22Rv1 (cell line): Measurements from ENCODE around the gene URGCP.

Experiments used
- H3K27ac ChIP-seq: fragments of 450-650 bp; 2 replicates; pipeline ENCODE4 v1.5.1; 2017
- ZFX ChIP-seq: fragments of 450-650 bp; IDR thresholded peaks from 2 replicates; pipeline ENCODE4 v1.6.1; 2017; ENCODE audit warnings: antibody characterized with exemption, borderline replicate concordance
- TF ChIP-seq, protein P1 (sequence below): fragments of 450-650 bp; IDR thresholded peaks from 2 replicates; pipeline ENCODE4 v1.5.1; 2017; ENCODE audit warnings: mild to moderate bottlenecking

URGCP gene

DNA sequence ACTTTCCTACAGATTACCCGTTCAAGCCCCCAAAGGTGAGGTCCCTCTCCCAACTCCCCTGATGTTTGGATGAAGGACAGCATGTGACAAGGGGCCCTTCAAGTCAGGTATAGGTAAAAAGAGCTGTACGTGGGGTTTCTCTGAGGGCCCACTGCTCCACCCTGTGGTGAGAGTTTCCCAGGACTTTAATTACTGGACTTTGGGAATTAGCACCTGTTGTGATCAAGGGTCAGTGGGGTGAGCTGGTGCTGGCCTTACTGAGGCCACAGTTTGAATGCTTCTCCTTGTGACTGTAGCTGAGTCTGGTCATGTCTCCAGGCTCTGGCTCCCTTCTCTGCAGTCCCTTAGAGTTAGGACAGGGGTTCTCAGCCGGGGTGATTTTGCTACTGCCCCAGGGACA lies 36.6 kb upstream of the URGCP start:
- TF ChIP-seq ZFX, result no peak
- TF ChIP-seq, protein P1, sequence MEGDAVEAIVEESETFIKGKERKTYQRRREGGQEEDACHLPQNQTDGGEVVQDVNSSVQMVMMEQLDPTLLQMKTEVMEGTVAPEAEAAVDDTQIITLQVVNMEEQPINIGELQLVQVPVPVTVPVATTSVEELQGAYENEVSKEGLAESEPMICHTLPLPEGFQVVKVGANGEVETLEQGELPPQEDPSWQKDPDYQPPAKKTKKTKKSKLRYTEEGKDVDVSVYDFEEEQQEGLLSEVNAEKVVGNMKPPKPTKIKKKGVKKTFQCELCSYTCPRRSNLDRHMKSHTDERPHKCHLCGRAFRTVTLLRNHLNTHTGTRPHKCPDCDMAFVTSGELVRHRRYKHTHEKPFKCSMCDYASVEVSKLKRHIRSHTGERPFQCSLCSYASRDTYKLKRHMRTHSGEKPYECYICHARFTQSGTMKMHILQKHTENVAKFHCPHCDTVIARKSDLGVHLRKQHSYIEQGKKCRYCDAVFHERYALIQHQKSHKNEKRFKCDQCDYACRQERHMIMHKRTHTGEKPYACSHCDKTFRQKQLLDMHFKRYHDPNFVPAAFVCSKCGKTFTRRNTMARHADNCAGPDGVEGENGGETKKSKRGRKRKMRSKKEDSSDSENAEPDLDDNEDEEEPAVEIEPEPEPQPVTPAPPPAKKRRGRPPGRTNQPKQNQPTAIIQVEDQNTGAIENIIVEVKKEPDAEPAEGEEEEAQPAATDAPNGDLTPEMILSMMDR, result peak; percentile 68
- H3K27ac ChIP-seq, result peak overlapping the region; percentile 33

DNA sequence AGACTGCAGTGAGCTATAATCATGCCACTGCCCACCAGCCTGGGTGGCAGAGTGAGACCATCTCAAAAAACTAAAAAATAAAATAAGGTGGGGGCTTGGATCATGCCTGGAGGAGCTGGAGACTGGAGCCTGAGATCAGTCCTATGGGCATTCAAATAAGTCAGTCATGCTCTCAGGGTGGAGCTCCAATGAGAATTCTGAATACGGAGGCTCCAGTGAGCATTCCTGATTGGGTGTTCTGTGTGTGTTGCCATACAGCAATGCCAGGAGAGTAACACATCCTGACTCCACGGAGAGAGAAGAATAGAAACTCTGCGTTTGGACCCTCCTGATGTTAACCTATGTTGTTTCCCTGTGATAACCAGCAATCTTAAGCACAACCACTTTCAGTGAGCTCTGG lies 35.9 kb upstream of the URGCP start:
- H3K27ac ChIP-seq, result no peak overlapping the region
- no peak for TF ChIP-seq ZFX
- TF ChIP-seq, protein P1, result no peak

DNA sequence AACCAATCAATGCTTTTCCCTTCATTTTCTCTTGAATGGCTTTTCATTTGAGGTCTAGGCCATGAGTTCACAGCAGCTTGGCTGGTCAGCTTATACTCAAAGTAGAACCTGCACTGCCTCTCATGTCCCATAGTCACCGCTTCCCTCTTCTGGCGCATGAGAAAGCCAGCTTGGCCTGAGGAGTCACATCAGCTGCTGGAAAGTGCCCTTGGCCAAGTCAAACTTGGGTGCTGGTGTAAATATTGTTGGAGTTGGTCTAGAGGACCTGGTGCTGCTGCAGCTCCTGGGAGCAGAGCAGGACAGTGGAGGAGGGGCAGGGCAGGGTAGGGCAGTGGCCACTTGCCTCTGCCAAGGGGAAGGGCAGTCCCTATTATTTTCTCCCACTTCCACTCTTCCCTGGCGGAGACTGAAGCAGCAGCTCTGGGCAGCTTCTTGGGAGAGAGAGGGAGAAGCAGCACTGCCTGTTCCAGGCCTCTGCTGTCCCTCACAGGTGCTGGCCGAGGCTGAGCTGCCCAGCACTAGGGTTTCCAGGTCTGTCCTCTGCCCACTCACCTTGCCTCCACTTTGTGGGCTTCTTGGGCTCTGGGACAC lies 32.6 kb upstream of the URGCP start:
- no peak for TF ChIP-seq ZFX
- TF ChIP-seq, protein P1, result no peak
- H3K27ac ChIP-seq, result no peak overlapping the region

DNA sequence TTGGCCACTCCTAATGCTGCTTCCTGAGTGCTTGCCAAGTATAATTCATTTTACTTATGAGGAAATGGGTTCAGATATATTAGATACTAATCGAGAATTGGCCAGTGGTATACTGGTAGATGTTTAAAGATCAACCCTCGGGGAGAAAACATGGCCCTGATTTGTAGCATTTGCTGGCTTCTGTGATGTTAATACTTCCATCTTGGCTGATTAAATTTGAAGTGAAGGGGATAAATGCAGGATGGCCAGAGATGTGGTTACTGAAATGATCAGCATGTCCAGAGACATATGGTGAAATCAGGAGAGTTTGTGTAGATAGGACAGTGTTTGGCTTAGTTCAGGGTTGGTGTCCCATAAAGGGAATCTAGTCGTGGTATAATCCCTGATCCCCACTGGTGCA lies 31.0 kb upstream of the URGCP start:
- H3K27ac ChIP-seq, result no peak overlapping the region
- no peak for TF ChIP-seq ZFX
- TF ChIP-seq, protein P1, result no peak

DNA sequence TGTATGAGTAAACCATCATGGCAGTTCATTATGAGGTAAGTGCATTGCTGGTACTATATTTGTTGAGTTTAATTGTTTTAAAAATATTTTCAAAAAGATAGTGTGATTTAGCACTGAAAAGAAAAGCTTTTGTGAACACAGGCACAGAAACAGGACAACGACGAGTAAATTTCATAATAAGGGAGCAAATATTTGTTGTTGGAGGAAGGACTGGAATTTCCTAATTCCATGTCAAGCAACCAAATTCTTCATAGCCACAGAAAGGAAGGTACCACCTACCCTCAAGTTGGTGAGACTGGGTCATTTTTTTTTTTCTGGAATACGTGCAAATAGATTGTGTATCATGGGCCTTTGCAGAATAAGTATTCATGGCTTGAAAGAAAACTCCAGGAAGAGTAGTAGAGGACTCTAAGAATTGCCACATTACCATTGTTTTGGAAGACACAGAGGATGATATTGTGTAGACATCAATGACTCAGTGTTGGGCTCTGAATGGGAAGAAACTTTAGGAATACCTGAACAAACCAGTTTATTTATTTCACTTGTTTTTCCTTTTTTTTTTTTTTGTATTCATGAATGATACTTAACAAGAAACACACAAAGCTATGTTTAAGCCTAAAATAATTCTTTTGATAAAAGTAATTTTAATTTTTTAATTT lies 27.6 kb upstream of the URGCP start:
- TF ChIP-seq ZFX, result no peak
- TF ChIP-seq, protein P1, result no peak
- no peak overlapping the region for H3K27ac ChIP-seq

DNA sequence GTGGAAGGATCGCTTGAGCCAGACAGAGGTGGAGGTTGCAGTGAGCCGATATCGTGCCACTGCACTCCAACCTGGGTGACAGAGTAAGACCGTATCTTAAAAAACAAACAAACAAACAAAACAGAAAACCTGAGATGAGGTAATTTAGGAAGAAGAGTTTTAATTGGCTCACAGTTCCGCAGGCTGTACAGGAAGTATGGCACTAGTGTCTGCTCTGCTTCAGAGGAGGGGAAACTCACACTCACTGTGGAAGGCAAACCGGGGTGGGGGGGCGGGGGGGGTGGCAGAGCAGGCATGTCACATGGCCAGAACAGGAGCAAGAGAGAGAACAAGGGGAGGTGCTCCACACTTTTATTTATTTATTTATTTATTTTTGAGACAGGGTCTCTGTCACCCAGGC lies 24.9 kb upstream of the URGCP start:
- TF ChIP-seq ZFX, result no peak
- TF ChIP-seq, protein P1, result no peak
- H3K27ac ChIP-seq, result peak overlapping the region; percentile 53
